ENCODE data around the gene WDR70. TPM values are rescaled to one million over a fixed set of nuclear protein-coding genes. Genes with fewer than 3 reads are reported as not detected.

WDR70 gene
- total RNA-seq, 2 experiments from 2014 or later: 24.5 to 34.6 TPM

DNA sequence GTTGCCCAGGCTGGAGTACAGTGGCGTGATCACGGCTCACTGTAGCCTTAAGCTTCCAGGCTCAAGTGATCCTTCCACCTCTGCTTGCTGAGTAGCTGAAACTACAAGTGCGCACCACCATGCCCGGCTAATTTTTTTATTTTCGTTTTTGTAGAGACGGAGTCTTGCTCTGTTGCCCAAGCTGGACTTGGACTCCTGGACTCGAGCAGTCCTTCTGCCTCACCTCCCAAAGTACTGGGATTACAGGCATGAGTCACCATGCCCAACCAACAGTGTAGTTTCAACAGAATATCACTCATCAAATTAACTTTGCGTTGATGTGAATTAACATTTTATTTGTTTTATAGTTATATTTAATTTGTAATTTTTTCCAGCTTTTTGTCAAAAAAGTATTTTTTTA lies 45.3 kb downstream of the WDR70 start:
- Mint-ChIP-seq H3K4me1 (ENCODE audit: low read depth) (no peaks in the 10 kb centered on the region), H3K36me3 (ENCODE audit: low read depth) (peaks cover 52% of the 10 kb centered on the region), H3K27ac (no peak overlapping the region), H3K9me3 (no peaks in the 10 kb centered on the region), H3K4me3 (no peak overlapping the region), H3K27me3 (no peaks in the 10 kb centered on the region)
- Histone ChIP-seq H3K9me3 (ENCODE audit: control insufficient read depth in 1 of 2, insufficient read depth in 1 of 2, low read length in 2 of 2) (no peaks in the 10 kb centered on the region), H3K36me3 (ENCODE audit: insufficient read depth, low read length) (peaks cover 38% of the 10 kb centered on the region), H3K27me3 (ENCODE audit: control insufficient read depth in 1 of 2, insufficient read depth in 2 of 2, low read length in 2 of 2) (no peaks in the 10 kb centered on the region), H3K4me3 (ENCODE audit: low read length) (no peak overlapping the region), H3K4me1 (ENCODE audit: insufficient read depth, low read length) (no peaks in the 10 kb centered on the region), H3K27ac (ENCODE audit: low read depth in 1 of 2, low read length in 2 of 2) (no peak overlapping the region)
- ATAC-seq (ENCODE audit: poor library complexity) (no peak), DNase-seq (no peak)
- ChIA-PET POLR2A (no interaction called here), CTCF (no interaction called here)
- TF ChIP-seq, protein P1, sequence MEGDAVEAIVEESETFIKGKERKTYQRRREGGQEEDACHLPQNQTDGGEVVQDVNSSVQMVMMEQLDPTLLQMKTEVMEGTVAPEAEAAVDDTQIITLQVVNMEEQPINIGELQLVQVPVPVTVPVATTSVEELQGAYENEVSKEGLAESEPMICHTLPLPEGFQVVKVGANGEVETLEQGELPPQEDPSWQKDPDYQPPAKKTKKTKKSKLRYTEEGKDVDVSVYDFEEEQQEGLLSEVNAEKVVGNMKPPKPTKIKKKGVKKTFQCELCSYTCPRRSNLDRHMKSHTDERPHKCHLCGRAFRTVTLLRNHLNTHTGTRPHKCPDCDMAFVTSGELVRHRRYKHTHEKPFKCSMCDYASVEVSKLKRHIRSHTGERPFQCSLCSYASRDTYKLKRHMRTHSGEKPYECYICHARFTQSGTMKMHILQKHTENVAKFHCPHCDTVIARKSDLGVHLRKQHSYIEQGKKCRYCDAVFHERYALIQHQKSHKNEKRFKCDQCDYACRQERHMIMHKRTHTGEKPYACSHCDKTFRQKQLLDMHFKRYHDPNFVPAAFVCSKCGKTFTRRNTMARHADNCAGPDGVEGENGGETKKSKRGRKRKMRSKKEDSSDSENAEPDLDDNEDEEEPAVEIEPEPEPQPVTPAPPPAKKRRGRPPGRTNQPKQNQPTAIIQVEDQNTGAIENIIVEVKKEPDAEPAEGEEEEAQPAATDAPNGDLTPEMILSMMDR (IDR thresholded peaks at IDR 0.05): no peak
- intact Hi-C loops (cut with DNase I, micrococcal nuclease): no loop called here

DNA sequence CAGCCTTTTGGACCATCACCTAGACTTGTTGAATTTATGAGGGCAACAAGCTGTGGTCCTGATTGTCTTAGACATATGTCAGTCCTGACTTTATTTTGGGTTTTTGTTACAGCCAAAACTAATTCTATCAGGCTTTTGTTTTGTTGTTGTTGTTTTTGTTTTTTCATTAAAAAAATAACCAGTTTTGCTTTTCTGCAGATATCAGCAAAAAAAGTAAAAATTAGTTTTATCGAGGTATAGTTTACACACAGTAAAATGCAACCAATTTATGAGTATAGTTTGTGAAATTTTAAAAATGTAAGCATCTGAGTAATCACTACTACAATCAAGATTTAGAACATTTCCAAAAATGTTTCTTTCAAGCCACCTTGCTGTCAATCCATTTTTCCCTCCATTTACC lies 48.9 kb downstream of the WDR70 start:
- no peaks in the 10 kb centered on the region for H3K4me1 Mint-ChIP-seq (ENCODE audit: low read depth)
- Histone ChIP-seq H3K27ac (ENCODE audit: low read depth in 1 of 2, low read length in 2 of 2) (no peak overlapping the region), H3K9me3 (ENCODE audit: control insufficient read depth in 1 of 2, insufficient read depth in 1 of 2, low read length in 2 of 2) (no peaks in the 10 kb centered on the region), H3K36me3 (ENCODE audit: insufficient read depth, low read length) (peaks cover 27% of the 10 kb centered on the region), H3K4me1 (ENCODE audit: insufficient read depth, low read length) (no peaks in the 10 kb centered on the region), H3K27me3 (ENCODE audit: control insufficient read depth in 1 of 2, insufficient read depth in 2 of 2, low read length in 2 of 2) (no peaks in the 10 kb centered on the region), H3K4me3 (ENCODE audit: low read length) (no peak overlapping the region)
- ATAC-seq (ENCODE audit: poor library complexity) (no peak), DNase-seq (no peak)
- H3K27me3 Mint-ChIP-seq: no peaks in the 10 kb centered on the region
- CTCF ChIA-PET: interaction anchor here (0.7 kb wide), 1 partner anchor 312 kb away, joined by 3 read pairs; no protein-coding TSS in a partner anchor
- H3K4me3 Mint-ChIP-seq: no peak overlapping the region
- no peak overlapping the region for H3K27ac Mint-ChIP-seq
- TF ChIP-seq, protein P1 (IDR thresholded peaks at IDR 0.05): no peak
- peaks cover 55% of the 10 kb centered on the region for H3K36me3 Mint-ChIP-seq (ENCODE audit: low read depth)
- intact Hi-C loops (cut with DNase I, micrococcal nuclease): no loop called here
- H3K9me3 Mint-ChIP-seq: no peaks in the 10 kb centered on the region
- POLR2A ChIA-PET: no interaction called here

DNA sequence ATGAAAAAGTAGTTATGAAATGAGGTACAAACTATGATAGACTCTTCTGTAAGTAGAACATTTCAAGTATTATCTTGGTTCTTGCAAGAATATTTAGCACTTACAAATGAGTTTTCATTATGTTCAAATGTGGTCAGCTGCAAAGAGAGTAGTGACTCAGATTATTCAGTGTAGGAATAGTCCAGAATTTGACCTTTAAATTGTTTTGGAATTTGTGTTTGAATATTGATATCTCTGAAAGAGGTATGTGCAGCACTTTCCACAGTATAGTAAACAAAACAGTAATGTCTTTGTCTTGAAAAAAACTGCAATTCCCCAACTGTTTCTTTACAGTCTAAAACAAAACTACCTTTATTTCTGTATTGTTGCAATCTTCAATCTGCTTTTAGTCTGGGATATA lies 56.1 kb downstream of the WDR70 start:
- CTCF ChIA-PET: no interaction called here

More for the DNA sequence above, 56.1 kb downstream of the WDR70 start:
- H3K4me3 Mint-ChIP-seq: no peak overlapping the region
- no peak for ATAC-seq (ENCODE audit: poor library complexity)
- H3K27ac ChIP-seq (ENCODE audit: low read depth in 1 of 2, low read length in 2 of 2): no peak overlapping the region
- no peaks in the 10 kb centered on the region for H3K9me3 Mint-ChIP-seq
- DNase-seq: no peak
- POLR2A ChIA-PET: no interaction called here
- intact Hi-C loops (cut with DNase I, micrococcal nuclease): no loop called here
- H3K27me3 Mint-ChIP-seq: no peaks in the 10 kb centered on the region
- TF ChIP-seq, protein P1 (IDR thresholded peaks at IDR 0.05): no peak
- H3K36me3 Mint-ChIP-seq (ENCODE audit: low read depth): peaks cover 58% of the 10 kb centered on the region
- no peaks in the 10 kb centered on the region for H3K27me3 ChIP-seq (ENCODE audit: control insufficient read depth in 1 of 2, insufficient read depth in 2 of 2, low read length in 2 of 2)
- H3K4me1 ChIP-seq (ENCODE audit: insufficient read depth, low read length): no peaks in the 10 kb centered on the region
- H3K36me3 ChIP-seq (ENCODE audit: insufficient read depth, low read length): peaks cover 14% of the 10 kb centered on the region
- no peak overlapping the region for H3K27ac Mint-ChIP-seq
- peaks cover 11% of the 10 kb centered on the region for H3K4me1 Mint-ChIP-seq (ENCODE audit: low read depth)
- H3K9me3 ChIP-seq (ENCODE audit: control insufficient read depth in 1 of 2, insufficient read depth in 1 of 2, low read length in 2 of 2): no peaks in the 10 kb centered on the region
- no peak overlapping the region for H3K4me3 ChIP-seq (ENCODE audit: low read length)
